ENCODE measurements around the gene GRPEL2.
"Not testable (repeated sequence)": the region's sequence is repeated elsewhere in the genome, so short reads cannot be mapped to it uniquely, and the experiment has no call there.

Gene GRPEL2

DNA sequence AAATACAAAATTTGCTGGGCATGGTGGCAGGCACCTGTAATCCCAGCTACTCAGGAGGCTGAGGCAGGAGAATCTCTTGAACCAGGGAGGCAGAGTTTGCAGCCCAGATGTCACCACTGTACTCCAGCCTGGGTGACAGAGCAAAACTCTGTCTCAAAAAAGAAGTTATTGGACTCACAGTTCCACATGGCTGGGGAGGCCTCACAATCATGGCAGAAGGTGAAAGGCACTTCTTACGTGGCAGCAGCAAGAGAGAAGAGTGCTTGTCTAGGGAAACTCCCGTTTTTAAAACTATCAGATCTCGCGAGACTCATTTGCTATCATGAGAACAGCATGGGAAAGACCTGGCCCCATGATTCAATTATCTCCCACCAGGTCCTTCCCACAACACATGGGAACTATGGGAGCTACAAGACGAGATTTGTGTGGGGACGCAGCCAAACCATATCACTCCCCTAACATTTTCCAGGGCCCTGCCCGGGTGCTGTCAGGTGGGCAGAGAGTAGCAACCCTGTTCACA, 53.5 kb downstream of the GRPEL2 start:
- DNase-seq = not testable (repeated sequence)

DNA sequence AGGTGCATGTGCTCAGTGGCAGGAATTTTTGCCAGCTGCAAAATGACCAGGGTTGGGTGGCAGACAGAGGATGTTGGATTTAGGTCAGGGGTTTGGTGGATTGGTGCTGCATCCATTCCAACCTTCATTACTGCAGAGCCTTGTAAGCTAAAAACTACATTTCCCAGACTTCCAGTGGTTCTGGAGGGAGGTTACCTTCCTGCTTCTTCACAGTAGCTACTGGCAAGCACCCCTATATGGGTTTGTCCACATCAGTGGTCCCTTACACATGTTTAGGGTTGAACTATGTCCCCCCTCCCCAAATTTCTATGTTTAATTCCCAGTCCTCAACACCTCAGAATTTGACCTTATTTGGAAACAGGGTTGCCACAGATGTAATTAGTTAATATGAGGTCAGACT, 54.5 kb downstream of the GRPEL2 start:
- no peak for DNase-seq

- DNase-seq = no peak
Observed at GRCh38 chr5:149400304-149400703, 55.0 kb downstream of the GRPEL2 start.

DNA sequence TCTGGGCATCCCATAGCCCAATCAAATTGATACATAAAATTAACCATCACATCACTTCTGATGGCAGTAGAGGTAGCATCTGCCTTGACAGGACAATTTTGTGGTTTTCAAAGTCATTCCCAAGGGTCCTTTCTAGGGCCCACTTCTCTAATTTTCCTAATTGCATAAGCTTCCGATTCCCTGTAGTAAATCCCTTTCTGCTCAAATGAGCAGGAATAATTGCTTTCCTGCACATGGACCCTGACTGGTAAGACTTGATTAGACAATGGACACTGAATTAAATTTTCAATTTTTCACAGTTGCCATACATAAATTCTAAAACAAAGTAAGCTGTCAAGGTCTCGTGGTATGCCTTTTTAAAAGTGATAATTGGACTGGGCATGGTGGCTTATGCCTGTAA, 55.8 kb downstream of the GRPEL2 start:
- no peak for DNase-seq

DNA sequence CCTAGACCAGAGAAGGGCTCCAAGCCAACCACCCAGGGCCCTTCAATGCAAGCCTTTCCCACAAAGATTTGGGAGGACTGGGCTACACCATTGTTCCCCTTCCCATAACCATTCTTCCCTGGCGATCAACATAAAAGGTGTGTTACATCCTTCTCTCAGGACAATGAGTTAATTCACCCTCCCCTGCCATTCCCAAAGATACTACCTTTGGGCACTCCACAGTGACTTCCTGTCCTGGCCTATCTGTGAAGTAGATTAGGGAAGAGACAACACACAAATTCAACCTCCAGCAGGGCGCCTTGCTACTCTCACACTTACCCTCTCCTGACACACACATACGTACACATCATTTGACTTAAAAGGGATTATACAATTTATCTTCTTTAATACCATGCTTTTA, 57.0 kb downstream of the GRPEL2 start:
- no peak for DNase-seq
